GM06990 (cell line): Measurements from ENCODE around the gene AIMP2.

Experiments used
- DNase-seq: peaks from one replicate; pipeline ENCODE4 v3.0.0-alpha.2; 2011; ENCODE audit not compliant: insufficient read length; ENCODE audit errors: extremely low read depth
- H3K27me3 ChIP-seq: replicated peaks from 2 replicates; pipeline ENCODE4 v1.6.0; 2011; ENCODE audit warnings: low read length; ENCODE audit not compliant: control insufficient read depth, insufficient read depth
- H3K36me3 ChIP-seq: 2 replicates; pipeline ENCODE4 v1.5.1; 2011; ENCODE audit warnings: low read length; ENCODE audit not compliant: control insufficient read depth, insufficient read depth
- H3K4me3 ChIP-seq: replicated peaks from 2 replicates; pipeline ENCODE4 v1.5.1; 2011; ENCODE audit warnings: low read depth, mild to moderate bottlenecking, control low read depth, low read length
- CTCF ChIP-seq: IDR thresholded peaks from 2 replicates; pipeline ENCODE4 v1.5.1; 2011; ENCODE audit warnings: low read length, control low read depth, mild to moderate bottlenecking, inconsistent platforms; ENCODE audit not compliant: insufficient read depth, poor library complexity, severe bottlenecking

Gene AIMP2

GRCh38 chr7:6026820-6027311, 17.8 kb downstream of the AIMP2 start:
- DNase-seq = no peak
- peaks cover 19% of the 10 kb centered on the region for H3K36me3 ChIP-seq

GRCh38 chr7:6027806-6028365, 18.8 kb downstream of the AIMP2 start:
- TF ChIP-seq CTCF = no peak
- H3K4me3 ChIP-seq = no peak overlapping the region
- DNase-seq = no peak
- peaks cover 15% of the 10 kb centered on the region for H3K36me3 ChIP-seq
- no peaks in the 10 kb centered on the region for H3K27me3 ChIP-seq

More at GRCh38 chr7:6026820-6027311, 17.8 kb downstream of the AIMP2 start:
- Histone ChIP-seq H3K4me3 (no peak overlapping the region), H3K27me3 (no peaks in the 10 kb centered on the region)
- TF ChIP-seq CTCF = no peak

DNA sequence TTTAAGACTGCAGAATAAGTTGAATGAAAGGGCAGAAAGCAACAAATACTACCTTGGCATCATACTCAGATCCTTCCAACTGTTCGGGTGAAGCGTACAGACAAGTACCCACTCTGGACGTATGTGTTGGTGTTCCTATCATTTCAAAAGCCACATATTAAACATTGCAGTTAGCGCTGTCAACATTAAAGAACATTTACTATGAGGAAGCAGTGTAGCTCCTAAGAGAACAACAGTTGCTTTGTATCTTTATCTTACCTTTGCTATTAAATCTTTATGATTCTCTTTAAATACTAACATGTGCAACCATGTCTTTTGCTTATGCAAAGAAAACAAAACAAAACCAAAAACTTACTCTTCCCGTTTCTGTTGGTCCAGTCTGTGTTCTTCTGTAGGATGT, 19.5 kb downstream of the AIMP2 start:
- Histone ChIP-seq H3K27me3 (no peaks in the 10 kb centered on the region), H3K36me3 (peaks cover 10% of the 10 kb centered on the region), H3K4me3 (no peak overlapping the region)
- no peak for TF ChIP-seq CTCF
- DNase-seq = no peak

GRCh38 chr7:6030988-6031387, 21.9 kb downstream of the AIMP2 start, which contains the start of gene ANKRD61:
TSS of gene ANKRD61 (plus strand) at chr7:6031376. CDS start at chr7:6031376, 0 bp downstream.
- peaks cover 9% of the 10 kb centered on the region for H3K36me3 ChIP-seq
- H3K4me3 ChIP-seq = no peak within 1 kb of the TSS
- no peak for TF ChIP-seq CTCF
- DNase-seq = no peak
- no peaks in the 10 kb centered on the region for H3K27me3 ChIP-seq

DNA sequence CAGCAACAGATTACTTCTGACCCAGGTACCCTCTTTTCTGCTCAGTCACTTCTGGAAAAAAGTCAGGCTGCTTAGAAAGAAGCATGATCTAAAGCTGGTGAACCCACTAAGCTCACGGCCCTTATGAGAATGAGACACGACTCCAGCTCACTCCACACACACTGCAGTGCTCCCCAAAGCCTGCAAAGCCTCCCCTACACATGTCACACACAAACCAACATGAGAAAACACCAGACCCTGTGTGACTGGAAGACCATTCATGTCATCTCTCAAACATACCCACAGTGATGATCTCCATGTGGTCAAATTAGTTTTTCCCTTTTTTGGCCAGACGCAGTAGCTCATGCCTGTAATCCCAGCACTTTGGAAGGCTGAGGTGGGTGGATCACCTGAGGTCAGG, 22.5 kb downstream of the AIMP2 start:
- Histone ChIP-seq H3K4me3 (no peak overlapping the region), H3K27me3 (no peaks in the 10 kb centered on the region), H3K36me3 (peaks cover 11% of the 10 kb centered on the region)
- DNase-seq = no peak
- no peak for TF ChIP-seq CTCF

DNA sequence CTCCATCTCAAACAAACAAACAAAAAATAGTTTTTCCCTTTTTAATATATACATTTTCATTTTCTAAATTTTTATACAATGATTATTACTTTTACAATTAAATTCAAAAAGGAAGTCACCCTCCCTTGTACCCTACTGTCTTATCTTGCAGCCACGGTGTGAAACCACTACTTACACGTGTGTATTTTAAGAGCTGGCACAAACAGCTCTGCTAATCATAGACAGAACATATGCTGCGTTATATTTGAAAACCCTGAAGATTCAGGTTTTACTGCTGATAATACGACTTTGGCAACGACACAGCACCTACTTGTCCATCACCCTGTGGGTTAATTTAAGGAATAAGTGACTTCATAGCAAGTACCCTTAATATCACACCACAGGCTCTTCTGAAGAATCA, 23.1 kb downstream of the AIMP2 start:
- no peak for DNase-seq
- Histone ChIP-seq H3K27me3 (no peaks in the 10 kb centered on the region), H3K4me3 (no peak overlapping the region), H3K36me3 (peaks cover 11% of the 10 kb centered on the region)
- TF ChIP-seq CTCF = no peak
